C4-2B (cell line): Measurements from ENCODE around the gene COL28A1.

Experiments
- H3K27ac ChIP-seq: fragments of 450-650 bp; 2 replicates; pipeline ENCODE4 v1.5.1; 2017
- CTCF ChIP-seq: fragments of 450-650 bp; conservative IDR thresholded peaks from 2 replicates; pipeline ENCODE4 v1.5.1; 2017; ENCODE audit warnings: mild to moderate bottlenecking
- ZFX ChIP-seq: fragments of 450-650 bp; IDR thresholded peaks from 2 replicates; pipeline ENCODE4 v1.6.1; 2017

Gene COL28A1

DNA sequence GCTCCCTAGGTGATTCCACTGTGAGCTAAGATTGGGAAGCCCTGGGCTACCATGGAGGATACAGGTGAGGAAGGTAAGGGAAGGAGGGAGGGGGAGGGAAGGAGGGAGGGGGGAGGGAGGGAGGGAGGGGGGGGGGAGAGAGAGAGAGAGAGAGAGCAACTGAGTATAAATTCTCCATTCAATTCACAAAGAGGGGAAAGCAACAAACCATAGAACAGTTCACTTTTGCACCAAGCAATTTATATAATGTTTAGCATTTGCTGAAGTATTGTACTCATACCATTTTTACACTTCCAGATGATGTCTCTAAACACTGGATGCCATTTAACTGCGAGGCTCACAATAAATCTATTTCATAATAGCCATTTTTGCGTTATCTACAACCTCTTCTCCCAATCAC is 118.3 kb downstream of the COL28A1 start:
- TF ChIP-seq CTCF (no peak), ZFX (no peak)
- H3K27ac ChIP-seq = no peak overlapping the region

- peak overlapping the region; percentile 13 for H3K27ac ChIP-seq
- TF ChIP-seq ZFX (no peak), CTCF (no peak)
Observed at GRCh38 chr7:7416031-7416858, 119.4 kb downstream of the COL28A1 start.

GRCh38 chr7:7414791-7415603 is 120.7 kb downstream of the COL28A1 start:
- no peak for TF ChIP-seq CTCF
- TF ChIP-seq ZFX = no peak
- H3K27ac ChIP-seq = no peak overlapping the region

DNA sequence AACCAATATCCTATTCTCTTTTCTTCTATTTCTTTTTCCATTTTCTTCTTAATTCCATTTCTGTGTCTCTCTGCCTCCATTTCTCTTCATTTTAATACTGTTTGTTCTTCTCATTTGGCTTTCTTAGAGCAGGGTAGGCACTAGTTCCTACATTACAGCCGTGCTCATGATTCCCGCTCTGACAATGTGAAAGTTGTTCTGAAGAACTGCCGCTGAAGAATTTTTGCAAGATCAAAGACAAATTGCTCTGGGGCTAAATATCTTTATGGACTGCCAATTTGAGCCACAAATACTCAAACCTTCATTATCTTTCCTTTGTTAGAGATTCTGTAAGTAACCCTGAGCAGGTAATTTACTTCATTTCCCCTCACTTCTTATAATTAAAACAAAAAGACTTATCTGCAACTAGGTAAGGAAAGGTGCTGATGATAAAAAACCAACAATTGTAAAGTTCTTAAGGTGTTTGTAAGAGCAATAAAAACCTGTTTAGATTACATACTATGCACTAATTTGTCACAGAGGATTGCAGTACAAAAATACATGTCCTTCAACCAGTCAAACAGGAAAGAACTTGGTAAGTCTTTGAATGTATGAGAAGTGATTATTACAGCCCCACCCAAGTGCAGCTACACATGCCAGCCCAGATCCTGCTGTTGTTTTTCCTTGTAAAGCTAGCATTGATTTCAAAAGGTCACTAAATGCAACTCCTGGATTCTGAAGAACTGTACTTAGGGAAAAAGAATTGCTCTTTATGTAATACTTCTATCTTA is 127.5 kb downstream of the COL28A1 start:
- H3K27ac ChIP-seq = no peak overlapping the region
- TF ChIP-seq ZFX = no peak
- no peak for TF ChIP-seq CTCF

GRCh38 chr7:7405461-7405860 is 130.2 kb downstream of the COL28A1 start:
- TF ChIP-seq CTCF (no peak), ZFX (no peak)
- no peak overlapping the region for H3K27ac ChIP-seq

- no peak for TF ChIP-seq CTCF
- no peak for TF ChIP-seq ZFX
- no peak overlapping the region for H3K27ac ChIP-seq
Observed at GRCh38 chr7:7399707-7400106, 136.0 kb downstream of the COL28A1 start.
